HG03060 (cell line): ENCODE data around the gene SIAH3.

ENCODE experiments used
- ATAC-seq: cut with Tn5 transposase; IDR thresholded peaks from one replicate; pipeline ENCODE4 v1.9.1; 2021; ENCODE audit warnings: low read depth, moderate number of reproducible peaks; ENCODE audit not compliant: unreplicated experiment

The SIAH3 gene

DNA sequence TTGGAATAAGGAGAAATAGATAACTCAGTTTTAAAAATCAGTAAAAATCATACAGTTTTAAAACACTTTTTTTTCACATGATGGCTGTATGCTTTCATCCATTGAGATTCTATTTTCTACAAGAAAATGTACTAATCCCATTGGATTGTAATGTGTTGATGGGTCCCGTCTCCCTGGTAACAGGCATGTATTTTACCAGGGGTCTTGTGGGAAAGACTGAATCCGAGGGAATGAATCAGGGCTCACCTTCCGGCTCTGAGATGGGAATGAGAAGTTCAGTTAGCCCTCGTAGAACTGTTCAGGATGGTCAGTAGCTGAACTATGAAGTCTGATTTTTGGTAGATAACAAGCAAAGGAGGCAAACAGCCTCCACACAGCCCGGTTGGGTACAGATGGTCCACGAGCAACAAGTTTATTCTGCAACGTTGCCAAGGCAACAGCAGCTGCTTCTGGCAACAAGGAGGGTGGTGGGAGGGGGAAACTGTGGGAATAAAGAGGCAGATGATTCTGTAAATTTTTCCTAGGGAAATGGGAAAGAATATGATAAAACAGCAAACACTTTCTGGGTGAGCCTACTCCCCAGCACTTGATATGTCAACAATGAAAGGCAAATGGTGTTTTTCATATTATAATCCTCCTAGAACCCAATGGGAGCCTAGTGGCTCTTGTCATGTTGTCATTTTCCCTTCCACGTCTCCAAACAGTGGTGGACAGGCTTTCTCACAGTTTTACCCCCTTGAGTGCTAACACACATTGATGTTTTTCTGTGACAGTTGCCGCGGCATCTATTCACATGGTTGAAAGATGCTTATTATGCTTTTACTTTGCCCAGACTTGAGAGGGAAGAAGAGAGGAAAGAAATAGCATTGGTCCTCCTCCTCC is 12.4 kb upstream of the SIAH3 start:
- no peak for ATAC-seq

DNA sequence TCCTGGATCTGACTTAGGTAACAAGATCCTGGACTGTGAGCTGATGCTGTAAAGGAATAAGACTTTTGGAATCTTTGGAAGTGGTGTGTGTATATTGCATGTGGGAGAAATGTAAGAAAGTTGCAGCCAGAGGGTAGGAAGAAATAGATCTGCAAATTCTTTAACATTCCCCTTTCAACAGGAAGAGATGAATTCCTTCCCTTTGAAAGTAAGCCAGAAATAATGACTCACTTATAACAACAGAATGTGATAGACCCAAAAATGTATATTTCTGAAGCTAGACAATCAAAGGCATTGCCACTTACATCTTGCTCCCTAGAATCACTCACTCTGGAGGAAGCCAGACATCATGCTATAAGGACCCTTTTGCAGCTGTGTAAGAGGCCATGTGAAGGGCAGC is 9.8 kb upstream of the SIAH3 start:
- ATAC-seq = no peak

DNA sequence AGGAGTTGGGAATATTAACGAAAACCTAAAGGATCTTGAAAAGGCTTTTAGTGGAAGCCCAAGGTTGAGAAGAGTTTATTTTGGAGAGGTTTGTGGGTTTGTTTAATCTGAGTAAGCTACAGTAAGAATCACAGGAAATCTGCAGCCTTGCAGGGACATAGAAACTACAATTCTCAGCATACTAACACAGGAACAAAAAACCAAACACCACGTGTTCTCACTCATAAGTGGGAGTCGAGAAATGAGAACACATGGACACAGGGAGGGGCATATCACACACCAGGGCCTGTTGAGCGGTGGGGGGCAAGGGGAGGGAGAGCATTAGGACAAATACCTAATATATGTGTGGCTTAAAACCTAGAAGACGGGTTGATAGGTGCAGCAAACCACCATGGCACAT is 8.7 kb upstream of the SIAH3 start:
- no peak for ATAC-seq

DNA sequence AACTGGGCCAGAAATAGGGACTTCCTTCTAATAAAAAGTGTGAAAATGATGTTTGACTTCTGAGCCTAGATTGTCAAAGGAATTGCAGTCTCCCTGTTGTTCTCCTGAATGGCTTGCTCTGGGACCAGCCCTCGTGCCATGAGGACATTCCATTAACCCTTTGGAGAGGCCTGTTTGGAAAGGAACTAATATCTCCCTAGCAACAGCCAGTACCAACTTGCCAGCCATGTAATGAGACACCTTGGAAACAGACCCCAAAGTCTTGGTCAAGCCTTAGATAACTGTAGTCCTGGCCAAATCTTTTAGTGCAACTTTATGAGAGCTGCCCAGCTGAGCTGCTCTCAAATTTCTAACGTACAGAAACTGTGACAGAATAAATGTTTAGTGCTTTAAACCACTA is 8.2 kb upstream of the SIAH3 start:
- no peak for ATAC-seq

DNA sequence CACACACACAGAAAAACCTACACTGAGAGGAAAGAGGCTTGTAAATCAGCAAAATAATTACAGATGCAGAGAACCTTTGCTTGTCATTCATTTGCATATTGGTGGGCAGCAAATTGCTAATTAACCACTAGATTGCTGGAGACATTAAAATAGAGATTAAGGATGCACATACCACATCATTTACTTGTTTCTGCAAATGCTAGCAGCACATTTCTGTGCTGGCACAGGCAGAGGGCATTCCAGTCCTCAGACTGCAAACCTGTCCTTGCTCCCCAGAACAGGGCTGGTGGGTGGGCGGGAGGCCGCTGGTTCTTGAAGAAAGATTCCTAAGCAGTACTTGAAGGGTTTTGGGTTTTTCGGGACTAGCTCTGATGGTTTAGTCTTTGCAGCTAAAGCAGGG is 941 bp upstream of the SIAH3 start:
- no peak for ATAC-seq

DNA sequence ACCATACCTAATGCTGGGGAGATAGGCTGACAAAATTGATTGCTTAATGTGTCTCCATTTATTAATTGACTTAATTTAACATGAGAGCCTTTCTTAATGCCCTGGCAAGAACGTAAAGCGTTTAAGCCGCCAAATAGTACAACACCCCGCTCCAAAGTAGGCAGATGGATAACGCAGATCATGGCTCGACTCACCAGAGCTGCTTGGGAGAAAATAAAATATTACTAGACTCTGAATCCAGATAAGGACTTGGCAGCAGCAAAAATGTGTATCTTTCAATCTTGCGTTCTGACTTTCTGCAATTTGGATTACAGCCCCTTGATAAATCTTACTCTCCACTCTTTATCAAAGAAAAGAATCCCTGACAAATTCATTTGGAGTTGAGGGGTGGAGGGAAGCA is 403 bp upstream of the SIAH3 start:
- no peak for ATAC-seq

DNA sequence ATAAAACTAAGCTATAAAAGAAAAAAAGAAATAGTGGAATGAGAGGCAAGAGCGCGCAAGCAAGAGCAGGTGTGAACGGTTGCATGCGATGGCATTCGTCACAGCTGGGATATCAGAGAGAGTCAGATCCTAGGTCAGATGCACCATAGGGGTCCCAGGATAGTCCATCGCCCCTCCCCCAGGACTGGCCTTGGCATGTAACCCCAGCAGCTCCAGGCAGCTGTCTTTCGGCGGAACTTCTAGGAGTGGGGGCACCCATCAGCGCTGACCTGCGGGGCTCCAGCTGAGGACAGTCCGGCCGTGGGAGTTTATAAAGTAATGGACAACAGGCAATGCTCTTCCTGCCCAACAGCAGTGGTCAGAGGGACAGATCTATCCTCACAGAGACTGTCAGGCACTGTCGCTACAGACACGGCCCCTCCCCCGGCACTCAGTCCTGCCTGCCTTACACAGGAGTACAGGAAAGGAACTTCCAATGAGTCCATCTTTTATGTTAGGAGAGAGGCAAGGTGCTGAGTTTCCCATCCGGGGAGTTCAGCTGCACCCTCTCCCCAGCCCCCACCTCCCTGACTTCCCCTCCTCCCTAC is 1.4 kb downstream of the SIAH3 start:
- ATAC-seq = no peak

DNA sequence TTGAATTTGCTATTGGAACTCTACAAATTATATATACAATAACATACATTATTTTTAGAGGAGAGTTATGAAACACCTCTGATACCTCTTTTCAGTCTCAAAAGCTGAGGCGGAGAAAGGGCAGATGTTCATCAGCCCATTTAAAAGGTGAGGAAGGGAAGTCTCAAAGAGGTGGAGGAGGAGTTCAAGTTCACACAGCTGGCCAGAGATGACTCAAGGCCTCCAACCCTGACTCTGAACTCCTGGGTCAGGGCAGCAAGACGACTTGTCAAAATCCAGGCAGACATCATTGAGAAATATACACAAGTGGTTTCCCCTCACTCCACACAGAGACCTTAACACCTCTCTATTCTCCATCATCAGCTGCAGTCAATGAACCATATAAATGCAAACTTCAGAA is 2.1 kb downstream of the SIAH3 start:
- no peak for ATAC-seq

DNA sequence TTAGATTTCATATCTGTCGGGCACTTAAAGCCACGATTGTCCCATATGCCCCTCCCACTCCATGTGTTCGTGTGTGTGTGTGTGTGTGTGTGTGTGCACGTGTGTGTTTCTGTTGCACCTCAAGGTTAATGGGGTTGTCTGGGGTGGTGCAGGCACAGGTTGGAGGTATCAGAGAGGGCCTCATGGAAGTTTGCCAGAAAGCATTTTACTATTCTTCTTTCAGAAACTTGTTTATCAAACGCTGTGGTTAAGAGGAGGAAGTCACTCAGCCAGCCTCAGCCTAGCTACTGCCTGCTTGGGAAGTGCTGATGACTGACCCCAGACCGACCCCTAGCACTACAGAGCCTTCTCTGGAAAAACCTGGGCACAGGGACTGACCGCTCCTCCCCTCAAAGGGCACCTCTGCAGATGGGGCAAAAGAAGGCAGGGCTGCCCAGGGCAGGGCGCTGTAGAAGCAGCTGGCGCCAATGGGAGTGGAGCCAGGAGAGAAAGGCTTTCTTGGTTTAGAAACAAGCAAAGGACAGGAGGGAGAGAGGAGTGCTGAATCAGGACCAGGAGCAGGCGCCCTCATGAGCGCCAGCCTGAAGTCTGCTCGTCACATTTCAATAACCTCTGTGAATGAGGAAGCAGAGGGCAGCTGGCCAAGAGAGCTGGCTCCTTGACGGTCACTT is 3.9 kb downstream of the SIAH3 start:
- ATAC-seq = no peak

DNA sequence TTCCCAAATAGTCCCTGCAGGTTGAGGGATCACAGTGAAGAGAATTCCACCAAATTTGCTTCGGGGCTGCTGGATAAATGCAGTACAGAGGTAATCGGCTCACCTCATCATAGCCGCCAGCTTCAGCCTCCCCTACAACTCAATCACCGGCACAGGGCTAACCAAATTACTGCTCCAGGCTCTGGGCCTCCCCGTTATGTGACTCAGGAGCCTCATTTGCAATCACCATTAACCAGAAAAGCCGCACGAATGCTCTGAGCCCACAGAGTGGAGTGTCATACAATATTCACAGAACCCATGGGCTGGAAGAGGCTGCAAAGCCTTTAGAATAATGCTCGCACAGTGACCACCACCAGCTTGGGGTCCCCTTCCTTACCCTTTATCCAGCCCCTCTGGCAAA is 4.9 kb downstream of the SIAH3 start:
- no peak for ATAC-seq

DNA sequence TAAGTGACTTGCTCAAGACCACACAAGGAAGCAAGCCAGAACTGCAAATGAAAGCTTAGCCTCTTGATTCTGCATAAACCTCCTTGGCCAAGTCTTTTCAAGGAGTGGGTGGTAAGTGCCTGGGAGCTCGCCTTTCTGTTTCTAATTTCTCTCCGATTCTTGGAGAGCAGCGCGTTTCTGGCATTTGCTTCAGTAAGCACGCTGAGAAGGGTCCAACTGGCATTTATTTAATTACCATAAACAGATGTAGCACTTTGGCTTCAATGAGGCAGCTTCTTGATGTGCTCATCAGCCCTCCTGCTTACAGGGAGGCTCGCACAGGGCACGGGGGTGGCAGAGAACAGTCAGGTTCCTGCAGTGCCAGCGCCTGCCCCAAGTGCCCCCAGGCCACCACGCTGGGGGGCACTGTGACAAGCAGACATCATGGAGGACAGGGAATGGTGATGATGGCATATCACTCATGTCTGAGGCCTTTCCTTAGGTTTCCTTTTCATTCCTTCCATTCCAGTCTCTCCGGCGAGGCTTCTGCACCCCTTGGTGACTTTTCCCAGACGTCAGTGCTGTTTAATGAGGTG is 13.3 kb downstream of the SIAH3 start:
- ATAC-seq = no peak

DNA sequence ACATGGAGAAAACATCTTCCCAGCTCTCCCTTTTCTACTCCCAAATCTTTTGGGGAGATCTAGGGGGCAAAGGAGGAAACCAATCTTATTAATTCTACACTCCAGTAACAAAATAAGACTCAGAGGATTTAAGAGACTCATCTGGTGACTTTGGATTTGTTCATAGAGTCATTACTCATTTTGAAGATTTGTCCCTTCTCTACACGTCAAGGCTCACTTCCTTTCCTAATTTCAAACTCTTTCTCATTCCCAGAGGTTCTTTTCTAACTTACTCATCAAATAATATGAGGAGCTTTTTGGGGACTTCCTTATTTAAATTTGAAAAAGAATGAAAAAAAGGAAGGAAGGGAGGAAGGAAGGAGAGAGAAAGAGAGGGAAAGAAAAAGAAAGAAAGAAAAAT is 14.4 kb downstream of the SIAH3 start:
- ATAC-seq = no peak

DNA sequence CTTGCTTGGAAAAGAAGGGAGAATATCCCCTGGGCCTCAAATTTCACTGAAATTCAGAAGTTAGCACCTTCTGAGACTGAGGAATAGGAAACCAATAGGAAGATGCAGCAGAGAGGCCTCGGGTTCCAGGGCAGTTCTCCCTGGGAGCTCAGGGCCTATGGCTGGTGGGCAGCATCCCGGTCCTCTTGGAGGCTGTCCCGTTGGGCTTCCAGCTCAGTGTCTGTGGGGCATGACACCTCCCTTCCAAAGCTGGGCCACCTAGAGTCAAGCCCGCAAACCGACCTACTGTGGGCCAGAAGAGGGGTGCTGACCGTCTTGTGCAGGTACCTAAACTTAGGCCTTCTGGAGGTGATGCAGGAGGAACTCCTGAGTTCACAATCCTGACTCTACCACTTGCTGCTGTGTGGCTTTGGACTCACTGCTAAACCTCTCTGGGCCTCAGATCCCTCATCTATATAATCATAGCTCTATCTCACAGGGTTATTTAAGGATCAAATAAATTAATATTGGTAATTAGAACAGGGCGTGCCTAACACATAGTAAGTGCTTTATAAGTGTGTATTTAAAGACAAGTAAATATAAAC is 17.1 kb downstream of the SIAH3 start:
- ATAC-seq = no peak

DNA sequence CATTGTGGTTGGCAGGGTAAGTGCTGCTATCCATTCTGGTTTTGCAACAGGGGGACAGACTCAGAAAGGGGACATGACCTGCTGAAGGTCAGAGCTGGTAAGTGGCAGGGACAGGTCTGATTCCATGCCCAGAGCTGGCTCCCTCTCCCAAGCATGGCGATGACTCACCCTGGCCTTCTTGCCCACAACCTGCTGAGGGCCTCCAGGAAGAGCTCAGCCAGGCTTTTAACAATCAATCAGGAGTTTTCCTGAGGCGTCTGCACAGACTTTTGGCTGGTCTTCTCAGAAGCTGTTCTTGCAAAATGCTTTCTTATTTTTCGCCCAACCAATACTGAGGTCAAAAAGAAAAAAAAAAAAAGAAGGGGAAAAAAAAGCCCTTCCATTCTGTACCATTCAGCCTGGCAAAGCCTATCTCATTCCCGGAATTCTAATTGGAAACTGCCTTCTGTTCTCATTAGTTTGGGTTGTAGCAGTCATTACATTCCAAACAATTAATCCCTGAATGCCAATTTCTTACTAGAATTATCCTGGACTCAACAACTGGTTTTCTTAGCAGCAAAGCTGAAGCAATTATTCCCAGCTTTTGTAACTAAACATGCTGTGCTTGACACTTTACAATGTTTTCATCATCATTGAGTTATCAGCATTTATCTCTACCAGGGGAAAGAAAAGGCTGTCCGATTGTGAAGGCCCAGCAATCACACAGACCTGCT is 17.7 kb downstream of the SIAH3 start:
- ATAC-seq = no peak

DNA sequence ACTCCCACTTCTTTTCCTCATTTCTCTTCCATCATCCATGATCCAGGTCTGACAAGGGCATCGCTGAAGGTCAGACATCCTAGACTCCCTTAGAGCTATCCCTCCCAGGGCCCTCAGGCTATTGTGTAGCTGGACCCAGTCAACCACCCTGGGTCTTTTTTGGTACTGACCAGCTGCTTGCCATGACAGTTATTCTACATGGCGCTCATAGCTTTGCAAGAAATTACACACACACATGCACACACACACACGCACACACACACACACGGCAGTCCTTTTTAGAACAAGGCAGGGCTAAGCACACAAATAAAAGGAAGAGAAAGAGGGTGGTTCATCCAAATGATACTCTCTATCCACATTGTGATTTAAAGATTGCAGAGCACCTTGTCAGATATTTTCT is 18.3 kb downstream of the SIAH3 start:
- no peak for ATAC-seq

DNA sequence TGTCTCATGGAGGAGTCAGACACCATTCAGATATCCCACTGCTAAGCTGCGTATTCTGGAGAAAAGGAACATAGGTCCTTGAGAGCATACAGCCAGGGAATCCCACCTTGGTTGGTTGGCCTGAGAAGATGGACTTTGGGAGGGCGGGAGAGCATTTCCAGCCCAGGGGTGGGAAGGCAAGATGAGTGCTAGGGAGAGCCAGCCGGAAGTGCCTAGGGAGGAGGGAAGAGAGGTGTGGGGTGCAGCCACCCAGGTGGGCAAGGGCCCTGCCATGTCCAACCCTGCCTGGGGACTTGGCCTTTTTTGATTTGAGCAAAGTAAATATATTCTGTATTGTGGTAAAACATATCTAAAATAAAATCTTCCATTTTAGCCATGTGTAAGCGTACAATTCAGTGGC is 19.7 kb downstream of the SIAH3 start:
- no peak for ATAC-seq

DNA sequence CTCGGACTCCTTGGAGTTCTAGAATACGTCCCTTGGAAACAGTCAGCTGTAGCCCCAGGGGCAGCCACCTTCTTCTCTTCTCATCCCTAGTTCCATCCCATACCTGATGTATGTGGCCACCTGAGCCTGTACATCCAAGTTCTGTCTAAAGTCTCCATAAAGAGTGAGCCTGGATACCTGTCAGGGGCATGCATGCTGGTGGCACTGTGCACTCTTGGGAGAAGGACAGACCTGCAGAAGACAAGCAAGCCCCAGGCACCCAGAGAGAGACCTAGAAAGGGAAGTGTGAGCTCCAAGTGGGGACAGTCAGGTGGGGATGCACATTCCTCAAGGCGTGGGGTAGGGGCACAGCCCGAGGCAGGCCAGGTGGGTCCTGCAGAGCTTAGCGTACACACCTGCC is 21.4 kb downstream of the SIAH3 start:
- ATAC-seq = no peak

DNA sequence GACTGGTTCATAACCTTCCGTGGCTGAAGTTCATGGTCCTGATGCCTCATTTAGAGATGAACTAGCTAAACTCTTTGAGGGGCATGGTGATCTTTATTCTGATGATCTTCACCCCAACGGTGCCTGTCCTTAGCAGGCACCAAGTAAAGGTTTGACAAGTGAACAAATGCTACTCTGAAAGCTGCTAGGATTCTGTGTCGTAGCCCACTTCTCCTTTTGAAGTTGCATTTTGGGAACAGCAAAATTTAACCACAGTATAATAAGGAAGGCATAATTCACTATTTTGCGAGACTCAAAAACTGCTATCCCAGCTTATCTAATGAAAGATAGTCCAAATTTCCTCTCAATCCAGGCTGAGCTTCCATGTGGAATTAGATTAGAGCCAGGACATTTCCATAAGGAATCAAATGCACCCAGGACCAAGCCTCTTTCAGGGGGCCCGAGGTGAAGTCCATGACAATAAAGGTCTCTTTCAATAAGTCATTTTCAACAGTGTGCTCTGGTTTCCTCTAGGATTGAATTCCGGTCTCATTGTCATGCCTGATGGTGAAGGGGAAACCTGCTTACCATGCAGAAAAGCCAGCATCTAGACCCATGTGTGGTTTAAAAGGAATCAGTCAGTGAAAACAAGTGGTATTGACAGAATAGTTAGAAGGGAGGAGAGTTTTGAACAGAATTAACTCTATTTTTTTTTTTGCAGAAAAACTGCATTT is 23.1 kb downstream of the SIAH3 start:
- no peak for ATAC-seq

DNA sequence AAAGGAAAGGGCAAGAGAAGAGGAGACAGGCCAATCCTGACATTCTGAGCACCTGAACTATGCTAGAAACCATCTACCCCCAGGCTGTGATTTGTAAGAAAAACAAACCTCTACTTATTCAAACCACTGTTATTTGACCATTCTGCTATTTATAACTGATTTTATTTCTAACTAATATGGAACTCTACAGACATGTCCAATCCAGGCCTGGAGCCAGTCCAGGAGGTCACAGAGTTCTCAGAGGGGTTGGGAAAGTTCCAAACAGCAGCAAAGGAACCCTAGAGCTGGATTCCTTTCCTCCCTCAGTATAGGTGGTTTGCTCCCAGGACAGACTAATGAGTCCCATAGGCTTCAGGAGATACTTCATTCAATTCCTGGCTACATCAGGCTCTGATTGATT is 24.2 kb downstream of the SIAH3 start:
- ATAC-seq = no peak

DNA sequence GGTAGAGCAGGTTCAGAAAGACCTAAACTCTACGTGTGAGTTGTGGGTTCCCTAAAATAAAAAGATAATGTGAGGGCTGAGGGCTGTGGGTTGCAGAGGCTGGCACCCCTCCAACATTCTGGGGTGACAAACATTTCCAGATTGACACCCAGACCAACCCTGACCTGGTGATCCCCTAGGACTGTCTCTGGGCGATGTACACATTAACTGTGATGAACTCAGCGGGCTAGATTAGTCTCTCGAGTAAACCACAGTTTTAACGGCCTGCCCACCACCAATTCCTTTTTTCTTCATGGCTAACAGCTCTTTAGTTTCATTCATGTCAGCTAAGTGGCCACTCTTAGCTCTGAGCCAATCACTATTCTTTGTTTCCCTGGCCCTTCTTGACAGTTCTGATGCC is 24.8 kb downstream of the SIAH3 start:
- ATAC-seq = no peak
